ENCODE data around the gene ACR.

DNA sequence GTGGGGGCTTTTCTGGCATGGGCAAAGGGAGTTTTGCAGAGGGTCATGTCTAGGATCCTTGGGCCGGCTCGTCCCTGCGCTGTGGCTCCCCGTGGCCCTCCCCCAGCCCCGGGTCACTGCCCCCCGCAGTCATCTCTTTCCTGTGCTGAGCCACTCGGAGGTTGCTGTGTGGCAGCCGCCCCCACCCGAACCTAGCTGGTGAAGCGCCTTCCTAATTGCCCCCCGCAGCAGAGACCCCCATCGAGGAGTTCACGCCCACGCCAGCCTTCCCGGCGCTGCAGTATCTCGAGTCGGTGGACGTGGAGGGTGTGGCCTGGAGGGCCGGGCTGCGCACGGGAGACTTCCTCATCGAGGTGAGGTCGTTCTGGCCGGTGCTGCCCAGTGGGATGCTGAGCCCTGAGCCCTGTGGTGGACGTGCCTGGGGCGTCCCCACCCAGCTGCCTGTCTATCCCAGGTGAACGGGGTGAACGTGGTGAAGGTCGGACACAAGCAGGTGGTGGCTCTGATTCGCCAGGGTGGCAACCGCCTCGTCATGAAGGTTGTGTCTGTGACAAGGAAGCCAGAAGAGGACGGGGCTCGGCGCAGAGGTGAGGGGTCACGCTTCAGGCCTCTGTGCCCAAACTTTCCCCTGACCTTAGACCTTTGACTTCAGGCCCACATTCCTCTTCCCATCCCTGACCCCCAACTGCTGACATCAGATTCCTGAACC is 33.3 kb upstream of the ACR start:
- no peak for TF ChIP-seq RFX5 (IDR thresholded peaks at IDR 0.05; ENCODE audit: low read length)
- no peak for TF ChIP-seq EP300 (IDR thresholded peaks at IDR 0.05; ENCODE audit: borderline replicate concordance in 1 of 2, low read depth in 1 of 2, low read length in 1 of 2)
- no peak for TF ChIP-seq TEAD4 (IDR thresholded peaks at IDR 0.05; ENCODE audit: borderline replicate concordance, insufficient read depth)
- TF ChIP-seq, protein P1, sequence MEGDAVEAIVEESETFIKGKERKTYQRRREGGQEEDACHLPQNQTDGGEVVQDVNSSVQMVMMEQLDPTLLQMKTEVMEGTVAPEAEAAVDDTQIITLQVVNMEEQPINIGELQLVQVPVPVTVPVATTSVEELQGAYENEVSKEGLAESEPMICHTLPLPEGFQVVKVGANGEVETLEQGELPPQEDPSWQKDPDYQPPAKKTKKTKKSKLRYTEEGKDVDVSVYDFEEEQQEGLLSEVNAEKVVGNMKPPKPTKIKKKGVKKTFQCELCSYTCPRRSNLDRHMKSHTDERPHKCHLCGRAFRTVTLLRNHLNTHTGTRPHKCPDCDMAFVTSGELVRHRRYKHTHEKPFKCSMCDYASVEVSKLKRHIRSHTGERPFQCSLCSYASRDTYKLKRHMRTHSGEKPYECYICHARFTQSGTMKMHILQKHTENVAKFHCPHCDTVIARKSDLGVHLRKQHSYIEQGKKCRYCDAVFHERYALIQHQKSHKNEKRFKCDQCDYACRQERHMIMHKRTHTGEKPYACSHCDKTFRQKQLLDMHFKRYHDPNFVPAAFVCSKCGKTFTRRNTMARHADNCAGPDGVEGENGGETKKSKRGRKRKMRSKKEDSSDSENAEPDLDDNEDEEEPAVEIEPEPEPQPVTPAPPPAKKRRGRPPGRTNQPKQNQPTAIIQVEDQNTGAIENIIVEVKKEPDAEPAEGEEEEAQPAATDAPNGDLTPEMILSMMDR (IDR thresholded peaks at IDR 0.05): no peak
- no peak for TF ChIP-seq GABPA (IDR thresholded peaks at IDR 0.05; ENCODE audit: low read depth)
- no peak for TF ChIP-seq GATA2 (CRISPR knock-in tag; IDR thresholded peaks at IDR 0.05)
